HUDEP-2 (cell line): ENCODE data around the gene FAM131A.
"Not testable (repeated sequence)": the region's sequence is repeated elsewhere in the genome, so short reads cannot be mapped to it uniquely, and the experiment has no call there.

ENCODE experiments used
- DNase-seq, 76 experiments: peaks; one replicate each; lab custom pipeline; 2025; ENCODE audit not compliant: unreplicated experiment in 76 of 76; lab: John Stamatoyannopoulos, UW

FAM131A gene

DNA sequence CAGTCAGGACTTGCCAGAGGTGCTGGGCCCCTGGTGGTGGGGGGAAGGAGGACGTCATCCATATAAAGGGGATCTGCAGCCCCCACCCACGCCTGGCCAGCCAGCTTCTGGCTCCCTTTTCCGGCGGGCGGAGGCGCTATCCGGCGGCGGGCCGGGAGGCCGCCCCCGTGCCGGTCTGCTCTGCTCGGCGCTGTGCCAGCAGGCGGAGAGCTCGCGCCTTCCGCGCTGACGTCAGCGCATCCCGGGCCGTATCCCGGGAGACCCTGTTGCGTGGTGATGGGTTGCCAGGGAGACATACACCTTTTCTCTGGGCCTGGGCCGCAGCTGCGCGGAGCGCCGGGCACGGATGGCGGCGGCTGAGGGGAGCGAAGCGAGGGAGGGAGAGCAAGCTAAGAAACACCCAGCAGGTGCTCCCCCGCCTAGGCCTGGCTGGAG, 1.1 kb downstream of the FAM131A start:
- no peak for DNase-seq

DNA sequence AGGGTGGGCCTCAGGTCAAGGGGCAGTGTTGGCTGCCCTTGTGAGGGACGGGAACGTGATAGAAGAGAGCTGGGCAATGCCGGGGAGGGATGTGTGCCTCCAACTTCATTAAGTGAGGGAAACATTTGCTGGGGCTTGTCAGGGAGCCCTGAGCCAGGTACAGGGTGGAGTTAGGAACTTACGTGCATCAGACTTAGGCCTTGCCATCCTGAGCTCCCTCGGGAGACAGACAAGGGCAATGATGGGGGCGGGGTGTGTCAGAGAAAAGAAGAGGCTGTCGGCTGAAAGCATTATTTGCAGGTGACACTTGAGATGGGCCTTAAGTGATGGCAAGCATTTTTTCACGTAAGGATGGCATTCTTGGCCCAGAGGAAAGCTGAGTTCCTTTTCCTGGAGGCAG, 1.6 kb downstream of the FAM131A start:
- no peak for DNase-seq

DNA sequence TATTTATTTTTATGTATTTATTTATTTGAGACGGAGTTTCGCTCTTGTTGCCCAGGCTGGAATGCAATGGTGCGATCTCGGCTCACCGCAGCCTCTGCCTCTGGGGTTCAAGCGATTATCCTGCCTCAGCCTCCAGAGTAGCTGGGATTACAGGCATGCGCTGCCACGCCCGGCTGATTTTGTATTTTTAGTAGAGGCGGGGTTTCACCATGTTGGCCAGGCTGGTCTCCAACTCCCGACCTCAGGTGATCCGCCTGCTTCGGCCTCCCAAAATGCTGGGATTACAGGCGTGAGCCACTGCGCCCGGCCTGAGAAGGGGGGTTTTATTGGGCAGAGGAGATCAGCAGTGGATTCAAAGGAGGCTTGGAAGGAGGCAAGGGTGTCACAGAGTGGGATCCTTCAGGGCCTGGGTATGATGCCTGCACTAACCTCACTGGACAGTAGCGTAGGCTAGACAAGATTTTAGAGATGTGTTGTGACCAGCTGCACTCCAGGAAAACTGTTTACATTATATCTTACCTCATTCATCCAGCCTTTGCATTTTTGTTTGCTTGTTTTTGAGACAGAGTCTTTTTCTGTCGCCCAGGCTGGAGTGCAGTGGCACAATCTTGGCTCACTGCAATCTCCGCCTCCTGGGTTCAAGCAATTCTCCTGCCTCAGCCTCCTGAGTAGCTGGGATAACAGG, 2.2 kb downstream of the FAM131A start:
- DNase-seq, result not testable (repeated sequence)

DNA sequence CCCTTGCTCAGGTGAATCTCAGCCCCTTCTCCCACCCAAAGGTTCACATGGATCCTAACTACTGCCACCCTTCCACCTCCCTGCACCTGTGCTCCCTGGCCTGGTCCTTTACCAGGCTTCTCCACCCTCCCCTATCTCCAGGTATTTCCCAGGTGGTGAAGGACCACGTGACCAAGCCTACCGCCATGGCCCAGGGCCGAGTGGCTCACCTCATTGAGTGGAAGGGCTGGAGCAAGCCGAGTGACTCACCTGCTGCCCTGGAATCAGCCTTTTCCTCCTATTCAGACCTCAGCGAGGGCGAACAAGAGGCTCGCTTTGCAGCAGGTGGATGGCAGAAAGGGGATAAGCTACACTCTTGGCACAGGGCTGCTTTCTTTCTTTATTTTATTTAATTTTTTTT, 4.5 kb downstream of the FAM131A start:
- DNase-seq, result no peak

DNA sequence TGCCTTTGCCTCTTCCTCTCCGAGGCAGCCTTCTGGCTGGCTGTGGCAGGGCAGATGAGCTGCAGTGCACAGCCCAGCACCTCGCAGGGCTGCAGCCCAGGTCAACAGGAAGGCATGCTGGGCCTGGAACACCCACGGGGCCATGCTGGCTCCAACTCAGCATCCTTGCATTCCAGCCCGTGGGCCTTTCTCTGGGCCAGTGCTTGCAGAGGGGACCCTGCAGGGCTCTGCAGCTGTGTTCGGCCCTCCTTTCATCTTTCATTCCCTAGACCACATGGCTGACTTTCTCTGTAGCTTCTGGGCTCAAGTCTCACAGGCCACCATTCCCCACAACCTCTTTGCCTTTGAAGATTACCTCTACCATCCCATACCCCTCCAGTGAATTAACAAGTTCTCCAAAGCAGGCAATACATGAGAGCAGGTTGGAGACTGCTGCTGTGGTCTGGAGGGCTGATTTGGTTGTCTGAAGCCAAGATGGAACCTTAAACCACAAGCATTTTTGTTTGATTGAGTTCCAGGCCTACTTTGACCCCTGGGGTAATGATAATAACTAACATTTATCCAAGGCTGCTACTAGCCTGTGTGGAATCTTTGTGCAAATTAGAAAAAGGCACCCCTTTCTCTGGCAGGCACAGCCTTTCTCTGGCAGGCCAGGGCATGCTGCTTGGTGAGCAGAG, 5.9 kb downstream of the FAM131A start:
- DNase-seq, result no peak

DNA sequence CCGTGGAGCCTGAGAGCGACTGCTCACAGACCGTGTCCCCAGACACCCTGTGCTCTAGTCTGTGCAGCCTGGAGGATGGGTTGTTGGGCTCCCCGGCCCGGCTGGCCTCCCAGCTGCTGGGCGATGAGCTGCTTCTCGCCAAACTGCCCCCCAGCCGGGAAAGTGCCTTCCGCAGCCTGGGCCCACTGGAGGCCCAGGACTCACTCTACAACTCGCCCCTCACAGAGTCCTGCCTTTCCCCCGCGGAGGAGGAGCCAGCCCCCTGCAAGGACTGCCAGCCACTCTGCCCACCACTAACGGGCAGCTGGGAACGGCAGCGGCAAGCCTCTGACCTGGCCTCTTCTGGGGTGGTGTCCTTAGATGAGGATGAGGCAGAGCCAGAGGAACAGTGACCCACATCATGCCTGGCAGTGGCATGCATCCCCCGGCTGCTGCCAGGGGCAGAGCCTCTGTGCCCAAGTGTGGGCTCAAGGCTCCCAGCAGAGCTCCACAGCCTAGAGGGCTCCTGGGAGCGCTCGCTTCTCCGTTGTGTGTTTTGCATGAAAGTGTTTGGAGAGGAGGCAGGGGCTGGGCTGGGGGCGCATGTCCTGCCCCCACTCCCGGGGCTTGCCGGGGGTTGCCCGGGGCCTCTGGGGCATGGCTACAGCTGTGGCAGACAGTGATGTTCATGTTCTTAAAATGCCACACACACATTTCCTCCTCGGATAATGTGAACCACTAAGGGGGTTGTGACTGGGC, 7.3 kb downstream of the FAM131A start:
- DNase-seq, result no peak

DNA sequence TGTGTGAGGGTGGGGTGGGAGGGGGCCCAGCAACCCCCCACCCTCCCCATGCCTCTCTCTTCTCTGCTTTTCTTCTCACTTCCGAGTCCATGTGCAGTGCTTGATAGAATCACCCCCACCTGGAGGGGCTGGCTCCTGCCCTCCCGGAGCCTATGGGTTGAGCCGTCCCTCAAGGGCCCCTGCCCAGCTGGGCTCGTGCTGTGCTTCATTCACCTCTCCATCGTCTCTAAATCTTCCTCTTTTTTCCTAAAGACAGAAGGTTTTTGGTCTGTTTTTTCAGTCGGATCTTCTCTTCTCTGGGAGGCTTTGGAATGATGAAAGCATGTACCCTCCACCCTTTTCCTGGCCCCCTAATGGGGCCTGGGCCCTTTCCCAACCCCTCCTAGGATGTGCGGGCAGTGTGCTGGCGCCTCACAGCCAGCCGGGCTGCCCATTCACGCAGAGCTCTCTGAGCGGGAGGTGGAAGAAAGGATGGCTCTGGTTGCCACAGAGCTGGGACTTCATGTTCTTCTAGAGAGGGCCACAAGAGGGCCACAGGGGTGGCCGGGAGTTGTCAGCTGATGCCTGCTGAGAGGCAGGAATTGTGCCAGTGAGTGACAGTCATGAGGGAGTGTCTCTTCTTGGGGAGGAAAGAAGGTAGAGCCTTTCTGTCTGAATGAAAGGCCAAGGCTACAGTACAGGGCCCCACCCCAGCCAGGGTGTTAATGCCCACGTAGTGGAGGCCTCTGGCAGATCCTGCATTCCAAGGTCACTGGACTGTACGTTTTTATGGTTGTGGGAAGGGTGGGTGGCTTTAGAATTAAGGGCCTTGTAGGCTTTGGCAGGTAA, 8.1 kb downstream of the FAM131A start:
- DNase-seq, result peak in 75 of 76 experiments; percentile 27 to 95 (median 86)

DNA sequence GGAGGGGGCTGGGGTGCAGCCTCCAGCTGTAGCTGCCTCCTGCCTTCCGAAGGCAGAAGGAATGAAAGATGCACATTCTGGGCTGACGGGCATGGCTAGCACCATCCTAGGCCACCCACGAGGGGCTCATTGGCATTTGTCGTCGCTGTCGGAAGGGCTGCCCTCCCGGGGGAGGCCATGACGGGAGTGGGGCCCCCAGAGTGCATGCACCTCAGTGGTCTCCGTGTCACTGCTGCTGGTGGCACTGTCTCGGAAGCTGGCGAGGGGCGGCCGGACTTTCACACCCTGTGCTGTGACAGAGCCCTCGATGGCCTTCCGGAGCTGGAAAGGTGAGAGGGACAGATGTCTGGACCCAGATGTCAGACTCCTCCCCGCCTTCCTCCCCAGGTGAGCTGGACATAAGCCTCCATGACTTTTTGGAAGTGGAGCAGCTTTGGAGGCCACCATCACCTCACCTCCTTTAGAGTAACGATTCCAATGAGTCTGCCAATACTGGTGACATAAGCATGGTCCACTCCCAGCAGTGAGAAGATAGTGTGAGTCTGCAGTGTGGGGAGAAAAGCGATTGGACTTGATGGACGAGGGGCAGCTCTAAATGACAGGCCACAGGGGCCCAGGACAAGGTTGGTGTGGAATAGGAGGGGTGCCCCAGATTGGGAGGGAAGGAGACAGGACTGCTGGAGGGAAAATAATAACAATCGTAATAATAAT, 9.2 kb downstream of the FAM131A start:
- peak in 14 of 76 experiments; percentile 6 to 35 (median 14) for DNase-seq

DNA sequence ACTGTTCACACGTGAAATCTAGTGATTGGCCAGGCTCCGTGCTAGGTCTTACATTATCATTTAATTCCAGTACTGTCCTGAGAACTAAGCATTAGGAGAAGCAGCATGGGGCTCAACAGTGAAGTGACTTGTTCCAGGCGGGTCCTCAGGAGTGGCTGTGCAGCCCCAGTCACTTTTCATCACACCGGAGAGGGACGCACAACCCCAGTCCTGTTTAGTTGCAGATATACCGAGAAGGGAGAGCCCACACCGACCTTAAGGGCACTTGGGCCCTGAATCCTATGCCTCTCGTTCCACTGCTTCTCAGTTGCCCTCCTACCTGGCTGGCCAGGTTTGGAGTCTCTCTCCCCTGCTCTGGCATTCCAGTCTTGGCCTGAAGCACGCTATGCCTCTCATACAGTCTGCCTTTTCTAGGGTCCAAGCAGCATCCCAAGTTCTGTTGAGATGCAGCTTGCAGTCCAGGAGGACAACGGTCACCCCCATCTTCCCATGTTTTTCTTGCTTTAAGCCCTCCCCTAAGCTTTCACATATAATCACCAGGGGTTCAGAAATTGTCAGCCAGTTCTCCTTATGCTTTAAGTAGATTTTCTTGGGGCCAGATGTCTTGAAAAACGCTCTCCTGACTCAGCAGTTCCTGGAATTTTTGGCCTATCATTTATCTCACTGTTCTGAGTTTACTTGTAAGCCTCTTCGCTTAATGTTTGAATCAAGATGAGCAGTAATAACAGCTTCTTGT, 10.1 kb downstream of the FAM131A start:
- DNase-seq, result peak in 46 of 76 experiments; percentile 9 to 83 (median 43)

DNA sequence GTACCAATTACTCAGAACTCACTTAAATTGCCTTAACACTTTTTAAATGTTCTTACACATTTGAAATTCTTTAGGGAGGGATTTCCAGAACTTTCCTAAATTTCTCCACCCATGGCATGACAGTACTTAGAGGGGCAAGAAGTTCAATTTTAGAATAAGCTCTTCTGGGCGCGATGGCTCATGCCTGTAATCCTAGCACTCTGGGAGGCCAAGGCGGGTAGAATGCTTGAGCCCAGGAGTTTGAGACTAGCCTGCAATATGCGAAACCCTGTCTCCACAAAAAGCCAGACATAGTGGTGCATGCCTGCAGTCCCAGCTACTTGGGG, 10.6 kb downstream of the FAM131A start:
- DNase-seq, result peak in 5 of 76 experiments; percentile 2 to 47 (median 27)

DNA sequence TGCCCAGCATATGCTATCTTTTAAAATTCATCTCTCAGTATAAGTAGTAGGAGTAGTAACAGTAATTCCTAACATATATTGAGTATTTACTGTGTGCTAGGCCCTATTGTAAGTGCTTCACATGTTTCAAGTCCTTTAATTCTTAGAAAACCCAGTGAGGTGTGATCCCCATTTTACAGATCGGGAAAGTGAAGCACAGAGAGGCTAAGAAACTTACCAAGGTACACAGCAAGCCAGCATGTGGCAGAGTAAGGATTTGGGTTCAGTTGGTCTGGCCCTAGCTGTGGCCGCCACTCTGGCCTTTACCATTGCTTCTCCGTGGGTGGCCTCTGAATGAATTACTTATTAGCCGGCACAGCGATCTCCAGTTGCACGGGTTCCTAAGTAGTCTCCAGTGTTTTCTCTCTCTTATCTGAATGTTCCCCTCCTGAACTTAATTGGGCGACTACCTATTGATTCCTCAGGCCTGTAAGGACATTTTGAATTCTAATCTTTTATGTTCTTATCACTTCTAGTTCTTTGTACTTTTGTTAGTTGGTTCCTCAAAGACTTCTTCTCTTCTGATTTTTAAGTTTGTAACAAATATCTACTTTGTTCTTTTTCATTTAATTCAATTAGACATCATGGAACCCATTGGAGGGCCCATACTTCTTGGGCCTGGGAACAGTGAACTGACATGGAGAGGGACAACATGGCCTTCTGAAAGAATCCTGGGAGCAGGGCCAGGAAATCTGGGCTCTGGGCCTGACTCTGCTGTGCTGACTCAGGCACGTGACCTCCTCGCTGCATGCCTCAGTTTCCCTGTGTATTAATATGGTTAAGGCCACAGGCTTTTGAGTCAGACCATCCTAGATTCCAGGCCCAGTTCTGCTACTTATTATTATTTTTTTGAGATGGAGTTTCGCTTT, 12.4 kb downstream of the FAM131A start:
- DNase-seq, result no peak

DNA sequence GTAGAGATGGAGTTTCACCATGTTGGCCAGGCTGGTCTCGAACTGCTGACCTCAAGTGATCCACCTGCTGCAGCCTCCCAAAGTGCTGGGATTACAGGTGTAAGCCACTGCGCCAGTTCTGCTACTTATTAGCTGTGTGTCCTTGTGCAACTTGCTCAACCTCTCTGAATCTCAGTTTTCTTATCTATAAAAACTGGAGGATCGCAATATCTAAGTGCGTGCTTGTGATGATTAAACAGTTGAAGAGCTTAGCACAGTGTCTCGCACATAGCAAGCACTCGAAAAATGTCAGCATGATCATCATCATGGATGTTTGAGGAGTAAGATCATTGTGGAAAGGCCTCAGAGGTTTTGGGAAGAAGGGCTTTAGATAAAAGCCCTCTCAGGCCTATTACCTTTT, 13.2 kb downstream of the FAM131A start:
- DNase-seq, result no peak

DNA sequence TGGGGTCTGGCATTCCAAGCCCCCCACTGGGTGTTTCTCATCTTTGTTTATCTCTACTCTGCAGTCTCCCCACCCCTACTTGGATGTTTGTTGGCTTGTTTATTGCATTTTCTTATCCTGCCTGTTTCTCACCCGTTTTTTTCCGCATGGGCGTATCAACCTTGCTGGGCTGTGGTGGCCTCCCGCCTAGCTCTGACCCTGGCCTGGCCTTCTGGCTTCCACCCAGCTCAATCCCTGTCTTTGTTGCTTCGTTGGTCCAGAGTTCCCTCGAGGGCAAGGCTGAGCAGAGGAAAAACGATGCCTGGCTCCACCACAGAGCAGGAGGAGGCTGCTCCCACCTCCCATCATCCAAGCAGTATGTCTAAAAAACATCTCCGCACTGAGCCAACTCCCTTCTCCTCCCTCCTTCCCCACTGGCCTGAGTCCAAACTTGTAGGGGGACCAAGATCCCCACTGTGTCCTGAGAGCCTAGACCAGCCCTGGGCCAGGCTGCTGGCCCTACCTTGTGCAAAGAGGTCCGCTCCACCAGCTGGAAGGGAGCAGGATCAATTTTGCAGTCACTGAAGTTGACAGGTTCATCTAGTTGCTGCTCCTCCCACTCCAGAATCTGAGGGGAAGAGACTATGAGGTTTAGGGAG, 14.2 kb downstream of the FAM131A start:
- peak in 13 of 76 experiments; percentile 4 to 36 (median 28) for DNase-seq

DNA sequence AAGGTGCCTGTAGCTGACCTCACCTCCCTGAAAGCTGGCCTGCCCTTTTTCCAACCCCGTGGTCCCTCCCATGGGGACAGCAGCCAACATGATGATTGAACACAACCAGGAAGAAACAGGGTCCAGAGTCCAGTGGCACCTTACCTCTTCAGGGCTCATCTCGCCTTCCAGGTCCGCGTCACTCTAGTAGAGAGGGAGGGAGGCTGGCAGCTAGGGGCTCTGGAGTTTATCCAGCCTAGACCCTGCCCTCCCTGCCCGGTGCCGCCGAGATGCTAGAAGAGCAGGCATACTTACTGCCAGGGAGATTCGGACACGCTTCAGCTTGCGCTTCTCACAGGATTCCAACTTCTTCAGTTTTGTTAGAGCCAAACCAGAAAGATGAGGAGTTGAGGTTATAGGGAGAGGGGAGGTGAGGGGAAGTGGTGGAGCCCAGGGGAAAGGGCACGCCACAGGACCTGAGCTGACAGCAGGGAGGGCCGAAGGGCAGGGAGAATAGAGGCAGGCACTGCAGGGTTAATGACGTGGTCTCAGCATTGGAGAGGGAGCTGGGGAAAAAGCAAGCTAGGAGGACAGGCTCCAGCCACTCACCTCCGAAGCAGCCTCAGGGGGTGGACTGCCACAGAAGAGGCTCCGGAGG, 14.9 kb downstream of the FAM131A start:
- DNase-seq, result no peak

DNA sequence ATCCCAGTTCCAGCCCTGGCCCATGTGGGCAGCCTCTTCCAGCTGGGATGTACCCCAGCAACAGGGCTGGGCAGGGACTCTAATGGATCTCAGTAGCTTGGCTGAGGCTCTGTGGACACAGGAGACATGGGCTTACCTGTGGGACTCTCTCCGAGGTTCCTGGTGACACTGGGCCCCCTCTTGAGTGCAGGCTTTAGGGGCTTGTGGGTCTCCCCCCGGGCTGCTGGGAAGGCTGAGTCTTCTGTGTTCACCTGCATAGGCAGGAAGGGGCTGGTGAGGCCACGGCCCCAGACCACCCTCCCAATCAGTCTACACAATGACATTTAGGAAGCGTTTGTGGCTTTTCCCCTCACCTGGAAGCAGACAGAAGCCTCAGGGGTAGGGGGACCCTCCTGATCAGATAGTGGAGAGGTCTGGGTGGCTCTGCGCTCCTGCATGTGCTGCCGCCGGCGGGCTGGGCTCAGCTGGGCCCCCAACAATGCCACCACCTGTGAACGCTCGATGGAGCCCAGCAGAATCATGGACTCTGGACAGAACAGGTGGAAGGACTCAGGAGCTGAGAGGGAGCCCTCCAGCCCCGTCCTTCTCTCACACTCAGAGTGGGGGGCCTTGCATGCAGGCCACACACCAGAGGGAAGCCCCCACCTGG, 15.6 kb downstream of the FAM131A start:
- DNase-seq, result no peak

DNA sequence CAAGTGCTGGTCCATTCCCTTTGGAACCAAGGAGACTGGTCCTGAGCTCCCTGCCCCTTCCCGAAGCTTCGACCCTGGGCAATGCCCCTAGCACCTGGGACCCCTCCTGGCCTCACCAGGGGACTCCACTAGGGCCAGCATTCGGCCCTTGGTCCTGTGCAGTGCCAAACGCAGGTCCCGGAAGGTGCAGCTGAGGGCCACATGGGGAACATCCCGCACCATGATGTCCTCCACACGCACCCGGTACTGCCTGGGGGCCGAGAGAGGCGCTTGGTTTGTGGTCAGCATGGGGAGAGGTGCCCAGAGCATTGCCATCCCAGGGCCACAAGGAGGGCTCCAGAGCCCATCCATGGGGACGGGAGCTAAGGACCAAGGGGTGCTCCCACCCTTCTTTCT, 16.1 kb downstream of the FAM131A start:
- DNase-seq, result no peak

DNA sequence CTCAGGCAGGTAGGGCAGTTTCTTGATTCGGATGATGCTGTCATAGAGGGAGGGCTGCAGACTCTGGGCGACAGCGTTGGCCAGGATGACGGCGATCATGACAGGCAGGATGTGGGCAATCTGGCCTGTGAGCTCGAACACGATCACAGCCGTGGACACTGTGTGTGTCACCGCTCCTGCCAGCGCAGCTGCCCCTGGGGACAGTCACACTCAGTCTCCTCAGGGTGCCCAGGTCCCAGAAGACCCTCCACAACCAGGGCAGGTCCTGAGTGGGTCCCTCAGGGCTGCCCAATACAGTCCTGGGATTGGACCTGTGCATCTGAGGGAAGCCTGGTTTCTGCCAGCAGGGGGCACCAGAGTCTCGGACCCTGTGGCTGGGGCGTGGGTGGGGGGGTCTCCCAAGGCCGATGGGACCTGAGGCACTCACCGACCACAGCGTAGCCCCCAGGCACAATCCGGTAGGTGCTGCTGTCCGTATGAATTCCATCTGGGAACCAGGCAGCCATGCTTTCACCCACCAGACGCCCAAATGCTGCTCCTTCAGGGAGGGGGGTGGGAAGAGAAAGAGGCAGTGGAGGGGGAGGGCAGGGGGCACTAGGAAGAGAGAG, 16.8 kb downstream of the FAM131A start:
- DNase-seq, result peak in 36 of 76 experiments; percentile 7 to 52 (median 28)
